ENCODE results near the gene SEC14L6.

GRCh38 chr22:30486661-30487115, 59.9 kb downstream of the SEC14L6 start:
- no peak for TF ChIP-seq EZH2 (optimal IDR thresholded peaks at IDR 0.05; ENCODE audit: low read depth, low read length)
- TF ChIP-seq CTCF (IDR thresholded peaks at IDR 0.05; ENCODE audit: low read length), result no peak
- TF ChIP-seq EZH2phosphoT487 (IDR thresholded peaks at IDR 0.05; ENCODE audit: low read length), result no peak
